ENCODE results near the gene KL.

Gene KL

GRCh38 chr13:33016414-33017322 is at the start of gene KL:
KL (plus strand) TSS chr13:33016423; CDS start chr13:33016441, 18 bp downstream.
- DNase-seq (ENCODE audit: low read depth): no peak

- DNase-seq (ENCODE audit: low read depth): no peak
Measured at GRCh38 chr13:32967584-32968182, 48.5 kb upstream of the KL start.

GRCh38 chr13:32968316-32968715 is 47.9 kb upstream of the KL start:
- no peak for DNase-seq (ENCODE audit: low read depth)

- no peak for DNase-seq (ENCODE audit: low read depth)
Measured at GRCh38 chr13:32968793-32969192, 47.4 kb upstream of the KL start.

- DNase-seq (ENCODE audit: low read depth): no peak
Measured at GRCh38 chr13:32969516-32969941, 46.7 kb upstream of the KL start.

GRCh38 chr13:32976056-32976805 is 40.0 kb upstream of the KL start:
- no peak for DNase-seq (ENCODE audit: low read depth)

- DNase-seq (ENCODE audit: low read depth): no peak
Measured at GRCh38 chr13:32976912-32977311, 39.3 kb upstream of the KL start.

GRCh38 chr13:32977321-32977720 is 38.9 kb upstream of the KL start:
- DNase-seq (ENCODE audit: low read depth): no peak

- no peak for DNase-seq (ENCODE audit: low read depth)
Measured at GRCh38 chr13:32978278-32978677, 37.9 kb upstream of the KL start.

- no peak for DNase-seq (ENCODE audit: low read depth)
Measured at GRCh38 chr13:32983058-32983457, 33.2 kb upstream of the KL start.

- no peak for DNase-seq (ENCODE audit: low read depth)
Measured at GRCh38 chr13:32984857-32985626, 31.2 kb upstream of the KL start.

GRCh38 chr13:32986552-32986951 is 29.7 kb upstream of the KL start:
- no peak for DNase-seq (ENCODE audit: low read depth)

- DNase-seq (ENCODE audit: low read depth): no peak
Measured at GRCh38 chr13:32987462-32987861, 28.8 kb upstream of the KL start.

- no peak for DNase-seq (ENCODE audit: low read depth)
Measured at GRCh38 chr13:32988608-32989289, 27.5 kb upstream of the KL start.

GRCh38 chr13:32989290-32989667 is 26.9 kb upstream of the KL start:
- DNase-seq (ENCODE audit: low read depth): no peak

GRCh38 chr13:32989942-32990341 is 26.3 kb upstream of the KL start:
- no peak for DNase-seq (ENCODE audit: low read depth)

GRCh38 chr13:32993145-32993544 is 23.1 kb upstream of the KL start:
- no peak for DNase-seq (ENCODE audit: low read depth)

- DNase-seq (ENCODE audit: low read depth): no peak
Measured at GRCh38 chr13:32997399-32997798, 18.8 kb upstream of the KL start.

GRCh38 chr13:32998966-32999365 is 17.3 kb upstream of the KL start:
- no peak for DNase-seq (ENCODE audit: low read depth)

GRCh38 chr13:33000365-33000764 is 15.9 kb upstream of the KL start:
- DNase-seq (ENCODE audit: low read depth): no peak

GRCh38 chr13:33003458-33004019 is 12.7 kb upstream of the KL start:
- DNase-seq (ENCODE audit: low read depth): no peak

Measured in CMK (cell line).